ENCODE measurements around the gene NOP10. TPM values are rescaled to one million over a fixed set of nuclear protein-coding genes. Genes with fewer than 3 reads are reported as not detected.

Gene NOP10
- total RNA-seq, 1 donor, result 216 TPM

GRCh38 chr15:34334672-34335071 lies 8.3 kb downstream of the NOP10 start:
- Histone ChIP-seq H3K79me2 (ENCODE audit: insufficient read depth, low read length) (peaks cover 57% of the 10 kb centered on the region), H3K27me3 (ENCODE audit: insufficient read depth, low read length) (no peaks in the 10 kb centered on the region), H3K9me3 (ENCODE audit: low read depth, low read length) (no peaks in the 10 kb centered on the region), H3K4me1 (ENCODE audit: insufficient read depth, low read length) (peaks cover 35% of the 10 kb centered on the region), H3K27ac (ENCODE audit: low read depth, low read length) (peak overlapping the region; percentile 50), H2AFZ (ENCODE audit: low read length) (no peak overlapping the region), H3K4me3 (ENCODE audit: insufficient read depth, low read length) (peak overlapping the region; percentile 53), H4K20me1 (ENCODE audit: insufficient read depth, low read length) (no peaks in the 10 kb centered on the region), H3K4me2 (ENCODE audit: insufficient read depth, low read length) (peak overlapping the region; percentile 99), H3K36me3 (ENCODE audit: insufficient read depth, low read length) (peaks cover 9% of the 10 kb centered on the region)
- DNase-seq (ENCODE audit: insufficient read length, low spot score, missing footprints), result no peak
- no peak for TF ChIP-seq CTCF (IDR thresholded peaks at IDR 0.05; ENCODE audit: extremely low read depth, low read depth, low read length)

GRCh38 chr15:34332553-34333120 lies 10.3 kb downstream of the NOP10 start:
- Histone ChIP-seq H4K20me1 (ENCODE audit: insufficient read depth, low read length) (no peaks in the 10 kb centered on the region), H2AFZ (ENCODE audit: low read length) (no peak overlapping the region), H3K27me3 (ENCODE audit: insufficient read depth, low read length) (no peaks in the 10 kb centered on the region), H3K4me1 (ENCODE audit: insufficient read depth, low read length) (peaks cover 35% of the 10 kb centered on the region), H3K36me3 (ENCODE audit: insufficient read depth, low read length) (no peaks in the 10 kb centered on the region), H3K79me2 (ENCODE audit: insufficient read depth, low read length) (peaks cover 70% of the 10 kb centered on the region), H3K27ac (ENCODE audit: low read depth, low read length) (no peak overlapping the region), H3K4me3 (ENCODE audit: insufficient read depth, low read length) (no peak overlapping the region), H3K4me2 (ENCODE audit: insufficient read depth, low read length) (no peak overlapping the region), H3K9me3 (ENCODE audit: low read depth, low read length) (no peaks in the 10 kb centered on the region)
- peak; percentile 42 for DNase-seq (ENCODE audit: insufficient read length, low spot score, missing footprints)
- TF ChIP-seq CTCF (IDR thresholded peaks at IDR 0.05; ENCODE audit: extremely low read depth, low read depth, low read length), result no peak

- Histone ChIP-seq H3K4me2 (ENCODE audit: insufficient read depth, low read length) (no peak overlapping the region), H3K9me3 (ENCODE audit: low read depth, low read length) (no peaks in the 10 kb centered on the region), H4K20me1 (ENCODE audit: insufficient read depth, low read length) (no peaks in the 10 kb centered on the region), H2AFZ (ENCODE audit: low read length) (no peak overlapping the region), H3K27ac (ENCODE audit: low read depth, low read length) (no peak overlapping the region), H3K4me1 (ENCODE audit: insufficient read depth, low read length) (peaks cover 32% of the 10 kb centered on the region), H3K36me3 (ENCODE audit: insufficient read depth, low read length) (no peaks in the 10 kb centered on the region), H3K79me2 (ENCODE audit: insufficient read depth, low read length) (peaks cover 66% of the 10 kb centered on the region), H3K4me3 (ENCODE audit: insufficient read depth, low read length) (no peak overlapping the region), H3K27me3 (ENCODE audit: insufficient read depth, low read length) (no peaks in the 10 kb centered on the region)
- DNase-seq (ENCODE audit: insufficient read length, low spot score, missing footprints), result no peak
- no peak for TF ChIP-seq CTCF (IDR thresholded peaks at IDR 0.05; ENCODE audit: extremely low read depth, low read depth, low read length)
Observed at GRCh38 chr15:34331809-34332208, 11.1 kb downstream of the NOP10 start.

- Histone ChIP-seq H3K4me1 (ENCODE audit: insufficient read depth, low read length) (peaks cover 17% of the 10 kb centered on the region), H3K4me3 (ENCODE audit: insufficient read depth, low read length) (no peak overlapping the region), H3K27me3 (ENCODE audit: insufficient read depth, low read length) (no peaks in the 10 kb centered on the region), H3K9me3 (ENCODE audit: low read depth, low read length) (no peaks in the 10 kb centered on the region), H4K20me1 (ENCODE audit: insufficient read depth, low read length) (no peaks in the 10 kb centered on the region), H2AFZ (ENCODE audit: low read length) (no peak overlapping the region), H3K79me2 (ENCODE audit: insufficient read depth, low read length) (peaks cover 63% of the 10 kb centered on the region), H3K4me2 (ENCODE audit: insufficient read depth, low read length) (no peak overlapping the region), H3K36me3 (ENCODE audit: insufficient read depth, low read length) (no peaks in the 10 kb centered on the region), H3K27ac (ENCODE audit: low read depth, low read length) (no peak overlapping the region)
- no peak for DNase-seq (ENCODE audit: insufficient read length, low spot score, missing footprints)
- TF ChIP-seq CTCF (IDR thresholded peaks at IDR 0.05; ENCODE audit: extremely low read depth, low read depth, low read length), result no peak
Observed at GRCh38 chr15:34330279-34330678, 12.7 kb downstream of the NOP10 start.

Data from osteoblast (primary cell).